Stomach (tissue), 9 donors: ENCODE measurements around the gene PPP1R3G. TPM values are rescaled to one million over a fixed set of nuclear protein-coding genes. Genes with fewer than 3 reads are reported as not detected.

Experiments
- DNase-seq, 2 donors: peaks; one replicate each; pipeline versions ENCODE4 v3.0.0 to v3.0.0-alpha.2; 2013 to 2019
- H3K27ac ChIP-seq, 5 donors: fragments of 200-600 bp in 4 of 5; sonication (generic) in 4 of 5; one replicate each; pipeline ENCODE4 v1.5.1; 2013 to 2019; ENCODE audit warnings: mild to moderate bottlenecking in 1 of 5, moderate library complexity in 1 of 5
- H3K27me3 ChIP-seq, 3 donors: fragments of 200-600 bp; sonication (generic); one replicate each; pipeline ENCODE4 v1.5.1; 2017 to 2019; ENCODE audit warnings: mixed run types in 1 of 3
- H3K36me3 ChIP-seq, 4 donors: fragments of 200-600 bp; sonication (generic); 1 replicate in 3 of 4; 2 replicates in 1 of 4; pipeline ENCODE4 v1.5.1; 2016 to 2019
- H3K4me1 ChIP-seq, 4 donors: fragments of 200-600 bp; sonication (generic); one replicate each; pipeline ENCODE4 v1.5.1; 2016 to 2019
- H3K4me3 ChIP-seq, 4 donors: fragments of 200-600 bp; sonication (generic) in 3 of 4; one replicate each; pipeline ENCODE4 v1.5.1; 2016 to 2019; ENCODE audit warnings: mild to moderate bottlenecking in 1 of 4
- H3K9me3 ChIP-seq, 4 donors: fragments of 200-600 bp; sonication (generic); one replicate each; pipeline ENCODE4 v1.5.1; 2016 to 2019
- EP300 ChIP-seq: sonication (generic); formaldehyde crosslinking; IDR thresholded peaks from one replicate; pipeline ENCODE4 v1.6.1; 2017; ENCODE audit warnings: antibody characterized with exemption
- POLR2A ChIP-seq, 4 donors: fragments of 450-650 bp; IDR thresholded peaks; one replicate each; pipeline ENCODE4 v1.6.1; 2016; ENCODE audit warnings: antibody characterized with exemption in 4 of 4, control low read depth in 2 of 4, mild to moderate bottlenecking in 1 of 4, moderate library complexity in 1 of 4
- POLR2AphosphoS5 ChIP-seq, 3 donors: sonication (generic); formaldehyde crosslinking; IDR thresholded peaks; one replicate each; pipeline ENCODE4 v1.6.1; 2016; ENCODE audit warnings: antibody characterized with exemption in 3 of 3
- WGBS, 5 donors: extraction: QIAGEN DNeasy Blood & Tissue Kit in 3 of 5; methylation state at CpG; one replicate each; pipeline versions ENCODE4 v1.1.5 to v1.1.7; 2013 to 2018; 5-methylcytosine and 5-hydroxymethylcytosine counted together
- intact Hi-C: fragments of 100-400 bp; cut with DNase I; formaldehyde crosslinking; loops from one replicate; pipeline ENCODE4 v1.15.1; 2023; ENCODE audit warnings: low total_unique reads
- polyA plus RNA-seq, 3 donors: library from polyadenylated mRNA; stranded (reverse); fragments of 200-250 nt; gene quantifications; one replicate each; pipeline ENCODE4 v1.2.3, GENCODE V29; 2013
- total RNA-seq, 5 donors: library from RNA; depleted of rRNA; stranded (reverse); fragments of >200 nt; gene quantifications; one replicate each; pipeline versions ENCODE4 v1.1.0 to v1.2.3, GENCODE V29; 2014 to 2016
- TF ChIP-seq, protein P1 (sequence below), 7 experiments: fragments of 450-650 bp in 4 of 7; fragments of 200-600 bp in 3 of 7; sonication (generic) in 3 of 7; IDR thresholded peaks; one replicate each; pipeline ENCODE4 v1.5.1; 2016 to 2019; ENCODE audit warnings: antibody characterized with exemption in 7 of 7, control low read depth in 2 of 7, mild to moderate bottlenecking in 1 of 7
- donor health status: healthy with polysubstance abuse.
- donor health status: Bipolar disorder and iron deficiency.
- donor health status: healthy.

The PPP1R3G gene
- total and polyA plus RNA-seq, 8 donors: 0.12 to 1.3 (median 0.61) TPM; not detected in 2

- H3K27me3 ChIP-seq: peaks cover 0 to 55% (median 31%) of the 10 kb centered on the region in 3 donors
- WGBS, 5 donors: 26 to 48% (median 32%) methylated on average over 51 to 56 of the region's 56 CpGs
- H3K4me1 ChIP-seq: peaks cover 16 to 31% (median 29%) of the 10 kb centered on the region in 4 donors
- H3K27ac ChIP-seq: peak overlapping the region in 2 of 5 donors; percentile 78 to 81
- intact Hi-C loops: no loop called here
- TF ChIP-seq POLR2A (IDR thresholded peaks at IDR 0.05) (no peak), POLR2AphosphoS5 (IDR thresholded peaks at IDR 0.05) (no peak), EP300 (no peak)
- TF ChIP-seq, protein P1, sequence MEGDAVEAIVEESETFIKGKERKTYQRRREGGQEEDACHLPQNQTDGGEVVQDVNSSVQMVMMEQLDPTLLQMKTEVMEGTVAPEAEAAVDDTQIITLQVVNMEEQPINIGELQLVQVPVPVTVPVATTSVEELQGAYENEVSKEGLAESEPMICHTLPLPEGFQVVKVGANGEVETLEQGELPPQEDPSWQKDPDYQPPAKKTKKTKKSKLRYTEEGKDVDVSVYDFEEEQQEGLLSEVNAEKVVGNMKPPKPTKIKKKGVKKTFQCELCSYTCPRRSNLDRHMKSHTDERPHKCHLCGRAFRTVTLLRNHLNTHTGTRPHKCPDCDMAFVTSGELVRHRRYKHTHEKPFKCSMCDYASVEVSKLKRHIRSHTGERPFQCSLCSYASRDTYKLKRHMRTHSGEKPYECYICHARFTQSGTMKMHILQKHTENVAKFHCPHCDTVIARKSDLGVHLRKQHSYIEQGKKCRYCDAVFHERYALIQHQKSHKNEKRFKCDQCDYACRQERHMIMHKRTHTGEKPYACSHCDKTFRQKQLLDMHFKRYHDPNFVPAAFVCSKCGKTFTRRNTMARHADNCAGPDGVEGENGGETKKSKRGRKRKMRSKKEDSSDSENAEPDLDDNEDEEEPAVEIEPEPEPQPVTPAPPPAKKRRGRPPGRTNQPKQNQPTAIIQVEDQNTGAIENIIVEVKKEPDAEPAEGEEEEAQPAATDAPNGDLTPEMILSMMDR (IDR thresholded peaks at IDR 0.05): no peak
- H3K9me3 ChIP-seq: no peaks in the 10 kb centered on the region
- H3K4me3 ChIP-seq: peak overlapping the region; percentile 57 to 84 (median 64)
- DNase-seq: peak in 1 of 2 donors; percentile 54
- H3K36me3 ChIP-seq: no peaks in the 10 kb centered on the region
Observed at GRCh38 chr6:5086294-5086890, 1.3 kb downstream of the PPP1R3G start.

DNA sequence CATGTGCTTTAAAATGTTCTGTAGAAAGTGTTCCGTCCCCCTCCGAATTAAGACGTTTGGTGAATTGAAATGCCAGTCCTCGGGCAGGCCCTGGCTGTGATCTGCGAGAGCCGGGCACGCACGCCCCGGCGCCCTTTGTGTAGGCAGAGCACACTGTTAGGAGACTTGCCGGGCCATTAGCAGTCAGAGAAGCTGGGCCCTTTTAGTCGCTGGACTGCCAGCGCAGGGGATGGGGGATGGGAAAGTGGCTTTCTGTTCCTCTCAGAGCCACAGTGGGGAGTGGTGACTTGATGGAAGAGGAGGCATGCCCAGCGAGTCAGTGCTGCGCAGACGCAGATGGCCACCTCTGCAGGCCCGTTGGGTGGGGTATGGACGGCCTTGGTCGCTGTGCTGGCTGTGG, 2.2 kb downstream of the PPP1R3G start:
- Histone ChIP-seq H3K27ac (no peak overlapping the region), H3K4me3 (no peak overlapping the region), H3K4me1 (peaks cover 16 to 31% (median 29%) of the 10 kb centered on the region in 4 donors), H3K36me3 (no peaks in the 10 kb centered on the region), H3K27me3 (peaks cover 0 to 55% (median 31%) of the 10 kb centered on the region in 3 donors), H3K9me3 (no peaks in the 10 kb centered on the region)
- intact Hi-C loops: no loop called here
- TF ChIP-seq POLR2A (IDR thresholded peaks at IDR 0.05): no peak
- no peak for TF ChIP-seq EP300
- TF ChIP-seq, protein P1 (IDR thresholded peaks at IDR 0.05): no peak
- no peak for TF ChIP-seq POLR2AphosphoS5 (IDR thresholded peaks at IDR 0.05)
- peak in 1 of 2 donors; percentile 44 for DNase-seq
- 82 to 94% (median 90%) methylated on average over 19 of the region's 19 CpGs for WGBS, 5 donors

DNA sequence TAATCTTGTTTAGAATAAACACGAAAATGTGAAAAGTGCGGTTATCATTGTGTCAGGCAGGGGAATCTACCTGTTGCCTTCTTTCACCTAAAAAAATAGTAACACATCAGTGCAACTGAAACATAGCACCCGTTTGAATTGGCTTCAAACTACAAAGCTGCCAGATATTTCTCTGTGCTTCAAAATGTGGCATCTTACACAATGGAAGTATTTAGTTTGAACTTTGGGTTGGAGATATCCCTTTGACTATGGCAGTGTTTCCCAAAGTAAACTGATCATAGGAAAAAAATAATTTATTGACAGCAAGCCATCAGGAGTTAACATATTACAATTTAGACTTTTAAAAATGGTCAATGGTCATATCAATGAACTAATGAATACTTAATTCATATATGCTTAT, 3.6 kb downstream of the PPP1R3G start:
- intact Hi-C loops: no loop called here
- Histone ChIP-seq H3K4me3 (no peak overlapping the region), H3K9me3 (no peaks in the 10 kb centered on the region), H3K36me3 (no peaks in the 10 kb centered on the region), H3K4me1 (peaks cover 16 to 31% (median 28%) of the 10 kb centered on the region in 4 donors), H3K27me3 (peaks cover 0 to 49% (median 31%) of the 10 kb centered on the region in 3 donors), H3K27ac (no peak overlapping the region)
- WGBS, 5 donors: 52 to 85% (median 77%) methylated on average over 3 of the region's 3 CpGs
- TF ChIP-seq POLR2AphosphoS5 (IDR thresholded peaks at IDR 0.05) (no peak), EP300 (no peak)
- DNase-seq: no peak

DNA sequence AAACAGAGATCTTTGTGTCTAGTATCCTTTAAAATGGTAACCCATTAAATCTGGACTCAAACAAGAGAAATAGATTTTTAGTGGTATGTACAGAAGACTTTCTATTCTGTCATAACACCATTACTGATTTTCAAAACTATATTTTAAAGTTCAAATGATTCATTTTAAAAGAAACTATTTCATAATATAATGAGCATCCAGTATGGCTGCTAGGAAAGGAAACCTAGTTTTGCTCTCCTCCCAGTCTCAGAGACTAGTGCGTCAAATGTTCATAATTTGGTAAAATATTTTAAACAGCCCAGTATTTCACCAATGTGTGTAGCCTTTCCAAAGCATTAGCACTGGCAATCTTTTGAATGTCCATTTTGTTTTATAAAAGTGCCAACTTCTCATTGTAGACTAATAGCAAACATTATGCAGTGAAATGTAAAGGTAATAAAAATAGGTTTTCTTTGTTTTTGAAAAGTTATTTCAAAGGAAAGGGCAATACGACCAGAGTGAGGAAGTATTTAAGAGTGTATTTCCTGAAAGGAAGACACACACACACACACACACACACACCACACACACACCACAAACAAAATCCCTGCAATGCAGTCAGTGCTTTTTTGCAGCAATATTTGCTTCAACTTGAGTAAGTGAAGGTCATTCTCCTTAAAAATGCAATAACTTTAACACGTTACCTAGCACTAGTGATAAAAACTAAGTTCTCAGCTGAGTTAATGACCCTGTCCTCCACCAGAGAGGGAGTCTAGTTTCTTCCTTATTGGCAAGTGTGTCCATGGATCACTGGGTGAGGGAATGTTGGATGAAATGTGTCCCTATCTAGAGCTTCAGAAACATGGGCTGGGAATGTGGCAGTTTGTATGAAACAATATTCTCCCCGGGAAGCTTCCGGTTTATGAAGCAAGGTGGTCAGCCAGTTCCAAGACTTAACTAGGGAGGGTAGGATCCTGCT, 4.6 kb downstream of the PPP1R3G start:
- Histone ChIP-seq H3K9me3 (no peaks in the 10 kb centered on the region), H3K4me3 (no peak overlapping the region), H3K4me1 (peaks cover 9 to 22% (median 18%) of the 10 kb centered on the region in 4 donors), H3K36me3 (no peaks in the 10 kb centered on the region), H3K27me3 (peaks cover 0 to 40% (median 22%) of the 10 kb centered on the region in 3 donors), H3K27ac (no peak overlapping the region)
- TF ChIP-seq POLR2AphosphoS5 (IDR thresholded peaks at IDR 0.05) (no peak), EP300 (no peak), POLR2A (IDR thresholded peaks at IDR 0.05) (no peak)
- TF ChIP-seq, protein P1 (IDR thresholded peaks at IDR 0.05): no peak
- WGBS, 5 donors: 68 to 80% (median 76%) methylated on average over 5 of the region's 5 CpGs
- DNase-seq: no peak
- intact Hi-C loops: no loop called here
